A549 (cell line): ENCODE measurements around the gene HOXA13.

ENCODE experiments used
- HOXB13 ChIP-seq: fragments of 250-450 bp; sonication (Bioruptor Pico); IDR thresholded peaks from 2 replicates; pipeline ENCODE4 v1.5.0; 2020; ENCODE audit warnings: low read depth, mild to moderate bottlenecking, moderate library complexity
- NPAS2 ChIP-seq: fragments of 250-450 bp; sonication (Bioruptor Pico); IDR thresholded peaks from 2 replicates; pipeline ENCODE4 v1.8.0; 2022; ENCODE audit warnings: mild to moderate bottlenecking, moderate library complexity, borderline replicate concordance
- POLR2A ChIP-seq: IDR thresholded peaks from 2 replicates; pipeline ENCODE4 v1.6.1; 2012; ENCODE audit warnings: mild to moderate bottlenecking, low read length
- RFX5 ChIP-seq: fragments of 450-650 bp; IDR thresholded peaks from 2 replicates; pipeline ENCODE4 v1.7.1; 2014; ENCODE audit warnings: antibody characterized with exemption, mild to moderate bottlenecking, moderate library complexity
- RNF2 ChIP-seq: fragments of 200-600 bp; sonication (generic); IDR thresholded peaks from 2 replicates; pipeline ENCODE4 v1.6.1; 2016; ENCODE audit warnings: low read depth, mild to moderate bottlenecking, antibody characterized with exemption, moderate library complexity, borderline replicate concordance

DNA sequence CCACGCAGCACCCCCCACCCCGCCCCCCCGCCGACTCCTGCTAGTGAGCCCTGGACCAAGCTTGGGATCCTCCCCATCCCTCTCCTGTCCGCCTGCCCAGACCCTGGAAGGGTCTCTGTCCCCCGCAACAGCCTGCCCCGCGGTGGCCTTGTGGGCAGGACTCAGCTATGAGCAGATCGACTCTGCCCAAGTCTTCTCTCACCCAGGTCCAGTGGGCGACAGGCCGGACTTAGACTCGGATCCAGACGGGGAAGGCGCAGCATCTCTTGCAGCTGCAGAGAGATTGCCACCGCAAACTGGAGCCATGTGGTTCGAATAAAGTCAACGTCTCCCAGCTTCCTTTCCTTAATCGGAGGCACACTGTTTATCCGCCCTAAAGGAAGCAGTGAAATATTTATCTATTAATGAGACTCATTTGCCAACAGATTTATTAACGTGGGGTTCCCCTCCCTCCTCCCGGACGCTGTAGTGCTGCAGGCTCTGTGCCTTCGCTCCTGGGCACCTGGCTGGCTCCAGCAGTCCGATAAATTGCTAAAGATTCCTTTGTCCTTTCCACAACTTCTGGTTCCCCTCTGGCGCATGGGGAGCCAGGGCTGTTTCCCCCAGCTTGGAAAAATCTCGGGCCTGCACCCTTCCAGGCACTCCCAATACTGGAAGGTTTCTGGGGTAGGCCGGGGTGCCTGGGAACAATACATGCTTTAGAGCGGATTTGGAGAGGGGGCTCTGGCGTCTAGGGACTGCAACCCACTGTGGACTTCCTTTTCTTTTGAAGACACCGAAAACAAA lies 42.8 kb downstream of the HOXA13 start:
- TF ChIP-seq HOXB13 (CRISPR knock-in tag), result no peak
- no peak for TF ChIP-seq RFX5
- no peak for TF ChIP-seq RNF2
- TF ChIP-seq POLR2A, result no peak
- no peak for TF ChIP-seq NPAS2 (CRISPR knock-in tag)
